Spinal cord (tissue), 10 donors: Measurements from ENCODE around the gene NUP93. TPM values are rescaled to one million over a fixed set of nuclear protein-coding genes. Genes with fewer than 3 reads are reported as not detected.

ENCODE experiments used
- DNase-seq, 6 donors: peaks; one replicate each; pipeline versions ENCODE4 v3.0.0 to v3.0.0-alpha.2; 2013 to 2015; ENCODE audit warnings: low spot score in 6 of 6, low read depth in 4 of 6
- H3K27ac ChIP-seq: one replicate; pipeline ENCODE4 v1.5.1; 2013; ENCODE audit warnings: low read depth, low read length, control low read depth
- H3K27me3 ChIP-seq: one replicate; pipeline ENCODE4 v1.6.1; 2013; ENCODE audit warnings: low read length; ENCODE audit not compliant: control insufficient read depth, insufficient read depth
- H3K36me3 ChIP-seq: one replicate; pipeline ENCODE4 v1.6.1; 2013; ENCODE audit warnings: low read length; ENCODE audit not compliant: control insufficient read depth, insufficient read depth
- H3K4me1 ChIP-seq: one replicate; pipeline ENCODE4 v1.6.1; 2013; ENCODE audit warnings: low read length; ENCODE audit not compliant: control insufficient read depth, insufficient read depth
- H3K4me3 ChIP-seq: one replicate; pipeline ENCODE4 v1.5.1; 2013; ENCODE audit warnings: low read depth, low read length, control low read depth
- H3K9me3 ChIP-seq: one replicate; pipeline ENCODE4 v1.6.1; 2013; ENCODE audit warnings: low read length; ENCODE audit not compliant: control insufficient read depth, insufficient read depth
- WGBS: methylation state at CpG from one replicate; pipeline ENCODE4 v1.1.5; 2013; ENCODE audit warnings: missing lambda C conversion rate; ENCODE audit not compliant: insufficient coverage; 5-methylcytosine and 5-hydroxymethylcytosine counted together
- polyA plus RNA-seq, 2 donors: library from polyadenylated mRNA; unstranded; fragments of 120-200 nt; gene quantifications; one replicate each; pipeline ENCODE4 v1.2.1, GENCODE V29; 2013; ENCODE audit not compliant: insufficient read length in 2 of 2
- total RNA-seq, 2 donors: library from RNA; depleted of rRNA in 1 of 2; stranded (reverse); fragments of 120-200 nt in 1 of 2; fragments of >200 nt in 1 of 2; gene quantifications; one replicate each; pipeline versions ENCODE4 v1.2.3 to v1.2.4, GENCODE V29; 2013 to 2014
- donor health status: healthy.

The NUP93 gene
- total and polyA plus RNA-seq, 4 donors, result 103 to 128 (median 121) TPM

DNA sequence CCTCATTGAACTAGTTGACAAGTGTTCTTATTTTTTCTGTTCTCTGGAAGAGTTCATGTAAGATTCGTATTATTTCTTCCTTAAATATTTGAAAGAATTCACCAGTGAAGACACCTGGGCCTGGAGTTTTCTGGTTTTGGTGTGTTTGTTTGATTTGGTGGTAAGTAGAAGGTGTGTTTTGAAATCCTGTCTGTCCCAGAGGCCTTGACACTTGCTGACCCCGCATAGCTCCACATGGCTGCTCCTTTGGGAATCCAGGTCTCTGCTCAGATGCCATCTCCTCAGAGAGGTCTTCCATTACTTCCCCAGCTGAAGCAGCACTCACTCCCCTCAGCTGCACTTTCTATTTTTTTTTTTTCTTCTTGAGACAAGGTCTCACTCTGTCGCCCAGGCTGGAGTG is 5.7 kb upstream of the NUP93 start:
- no peak for DNase-seq
- Histone ChIP-seq H3K36me3 (no peaks in the 10 kb centered on the region), H3K27me3 (no peaks in the 10 kb centered on the region), H3K4me1 (peaks cover 4% of the 10 kb centered on the region), H3K27ac (no peak overlapping the region), H3K9me3 (no peaks in the 10 kb centered on the region), H3K4me3 (no peak overlapping the region)
- WGBS, result 83% methylated on average over 2 of the region's 3 CpGs

DNA sequence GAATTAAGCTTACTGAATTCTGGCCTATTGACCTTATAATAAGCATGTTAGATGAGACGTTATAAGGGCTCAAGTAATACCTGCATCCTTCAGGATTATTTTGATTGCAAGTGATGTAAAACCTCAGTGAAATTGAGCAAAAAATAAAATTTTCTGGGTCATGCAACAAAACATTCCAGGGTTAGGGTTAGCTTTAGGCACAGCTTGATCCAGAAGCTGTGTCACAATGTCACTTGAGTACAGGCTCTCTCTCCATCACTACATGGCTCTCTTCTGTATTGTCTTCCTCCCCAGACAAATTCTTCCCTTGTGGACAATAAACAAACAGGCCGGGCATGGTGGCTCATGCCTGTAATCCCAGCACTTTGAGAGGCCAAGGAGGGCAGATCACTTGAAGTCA is 3.6 kb upstream of the NUP93 start:
- Histone ChIP-seq H3K4me3 (no peak overlapping the region), H3K27me3 (no peaks in the 10 kb centered on the region), H3K27ac (no peak overlapping the region), H3K9me3 (no peaks in the 10 kb centered on the region), H3K4me1 (peaks cover 12% of the 10 kb centered on the region), H3K36me3 (no peaks in the 10 kb centered on the region)
- 40% methylated on average over 1 of the region's 2 CpGs for WGBS
- no peak for DNase-seq

DNA sequence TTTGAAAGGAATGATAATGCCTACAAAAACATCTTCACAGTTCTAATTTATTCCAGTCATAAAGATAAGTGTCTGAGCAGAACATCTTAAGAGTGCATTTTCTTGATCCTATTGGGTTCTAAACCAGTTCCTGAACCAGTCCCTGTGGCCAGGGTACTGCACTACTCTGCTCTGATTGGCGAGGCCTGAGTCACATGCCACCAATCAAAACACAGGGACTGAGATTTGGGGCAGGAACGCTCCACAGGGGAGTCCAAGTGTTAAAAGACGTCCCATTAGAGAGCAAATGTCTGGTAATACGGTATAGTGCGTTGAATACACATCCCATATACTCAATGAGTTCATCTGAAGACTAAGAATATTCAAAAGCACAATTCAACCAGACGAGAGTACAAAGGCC is 3.0 kb upstream of the NUP93 start:
- Histone ChIP-seq H3K4me1 (peaks cover 12% of the 10 kb centered on the region), H3K9me3 (no peaks in the 10 kb centered on the region), H3K36me3 (no peaks in the 10 kb centered on the region), H3K4me3 (no peak overlapping the region), H3K27me3 (no peaks in the 10 kb centered on the region), H3K27ac (no peak overlapping the region)
- no peak for DNase-seq
- 100% methylated on average over 1 of the region's 6 CpGs for WGBS

DNA sequence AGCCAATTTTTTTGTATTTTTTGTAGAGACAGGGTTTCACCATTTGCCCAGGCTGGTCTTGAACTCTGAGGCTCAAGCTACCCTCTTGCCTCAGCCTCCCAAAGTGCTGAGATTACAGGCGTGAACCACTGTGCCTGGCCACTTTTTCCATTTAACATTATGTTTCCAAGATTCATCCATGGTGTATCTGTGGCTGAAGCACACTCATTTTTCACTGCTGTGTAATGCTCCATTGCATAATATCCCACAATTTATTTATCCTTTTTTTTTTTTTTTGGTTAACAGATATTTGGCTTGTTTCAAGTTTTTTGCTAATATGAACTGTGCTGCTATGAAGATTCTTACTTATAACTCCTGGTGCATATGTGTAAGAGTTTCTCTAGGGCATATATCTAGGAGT is 1.9 kb upstream of the NUP93 start:
- H3K27ac ChIP-seq, result no peak overlapping the region
- no peaks in the 10 kb centered on the region for H3K36me3 ChIP-seq
- no peak for DNase-seq
- H3K4me3 ChIP-seq, result no peak overlapping the region
- no peaks in the 10 kb centered on the region for H3K27me3 ChIP-seq
- peaks cover 12% of the 10 kb centered on the region for H3K4me1 ChIP-seq
- 100% methylated on average over 1 of the region's 1 CpG for WGBS
- no peaks in the 10 kb centered on the region for H3K9me3 ChIP-seq

DNA sequence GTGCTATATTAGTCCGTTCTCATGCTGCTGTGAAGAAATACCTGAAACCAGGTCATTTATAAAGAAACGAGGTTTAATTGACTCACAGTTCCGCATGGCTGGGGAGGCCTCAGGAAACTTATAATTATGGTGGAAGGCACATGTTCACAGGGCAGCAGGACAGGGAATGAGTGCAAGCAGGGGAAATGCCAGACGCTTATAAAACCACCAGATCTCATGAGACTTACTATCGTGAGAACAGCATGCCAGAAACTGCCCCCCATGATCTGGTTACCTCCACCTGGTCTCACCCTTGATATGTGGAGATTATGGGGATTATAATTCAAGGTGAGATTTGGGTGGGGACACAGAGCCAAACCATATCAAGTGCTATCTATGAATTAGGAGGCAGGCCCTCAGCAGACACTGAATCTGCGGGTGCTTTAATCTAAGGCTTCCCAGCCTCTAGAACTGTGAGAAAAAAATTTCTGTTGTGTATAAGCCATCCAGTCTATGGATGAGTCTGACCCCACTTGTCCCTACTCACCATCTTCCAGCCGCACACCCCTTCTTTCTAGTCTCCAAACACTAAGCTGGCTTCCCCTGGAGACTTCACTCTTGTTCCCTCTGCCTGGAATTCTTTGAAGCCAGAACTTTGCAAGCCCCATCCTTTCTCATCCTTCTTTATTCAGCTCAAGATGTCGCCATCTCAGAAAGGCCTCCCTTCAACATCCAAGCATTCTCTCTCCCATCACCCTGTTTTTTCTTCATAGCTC is 772 bp upstream of the NUP93 start:
- Histone ChIP-seq H3K4me3 (peak overlapping the region; percentile 91), H3K27ac (peak overlapping the region; percentile 83), H3K36me3 (no peaks in the 10 kb centered on the region), H3K9me3 (no peaks in the 10 kb centered on the region), H3K4me1 (peaks cover 12% of the 10 kb centered on the region), H3K27me3 (no peaks in the 10 kb centered on the region)
- 43% methylated on average over 4 of the region's 8 CpGs for WGBS
- peak in 3 of 6 donors; percentile 7 to 33 (median 9) for DNase-seq

DNA sequence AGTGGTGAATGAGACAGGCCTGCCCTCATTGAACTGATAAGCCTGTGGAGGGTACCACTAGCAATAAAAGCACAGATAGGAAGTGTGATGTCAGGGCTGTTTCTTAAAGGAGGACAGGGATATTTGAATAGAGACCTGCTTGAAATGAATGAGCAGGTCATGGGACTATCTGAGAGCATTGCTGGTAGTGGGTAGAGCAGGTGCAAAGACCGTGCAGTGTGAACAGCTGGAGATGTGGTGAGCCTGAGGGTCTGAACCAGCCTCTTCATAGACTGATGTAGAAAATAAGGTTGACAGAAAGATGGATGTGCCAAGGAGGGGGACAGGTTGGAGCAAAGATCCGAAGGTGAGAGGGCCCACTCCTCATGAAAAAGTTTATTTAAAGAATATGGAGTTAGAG is 2.4 kb downstream of the NUP93 start:
- no peak for DNase-seq
- no peaks in the 10 kb centered on the region for H3K27me3 ChIP-seq
- peaks cover 3% of the 10 kb centered on the region for H3K36me3 ChIP-seq
- 92% methylated on average over 2 of the region's 2 CpGs for WGBS
- H3K9me3 ChIP-seq, result no peaks in the 10 kb centered on the region
- no peak overlapping the region for H3K27ac ChIP-seq
- H3K4me3 ChIP-seq, result no peak overlapping the region
- peaks cover 12% of the 10 kb centered on the region for H3K4me1 ChIP-seq

DNA sequence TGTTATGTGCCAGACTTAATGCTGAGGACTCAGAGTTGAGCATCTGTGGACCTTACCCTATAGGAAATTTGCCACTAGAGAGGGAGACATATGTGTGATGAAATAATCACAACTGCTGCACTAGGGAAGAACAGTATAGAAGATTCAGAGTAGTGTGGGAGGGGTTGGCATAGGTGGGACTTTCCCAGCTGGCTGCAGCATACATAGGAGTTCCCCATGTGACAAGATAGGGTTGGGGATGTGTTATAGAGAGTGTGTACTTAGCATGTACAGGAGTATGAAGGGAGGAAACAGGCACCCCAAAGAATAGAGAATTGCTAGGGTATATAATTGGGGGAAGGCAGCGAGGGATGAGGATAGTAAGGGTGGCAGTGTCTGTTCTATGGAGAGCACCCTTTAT is 2.9 kb downstream of the NUP93 start:
- no peak for DNase-seq
- H3K36me3 ChIP-seq, result peaks cover 3% of the 10 kb centered on the region
- no peak overlapping the region for H3K4me3 ChIP-seq
- peaks cover 14% of the 10 kb centered on the region for H3K4me1 ChIP-seq
- no peaks in the 10 kb centered on the region for H3K9me3 ChIP-seq
- 100% methylated on average over 1 of the region's 1 CpG for WGBS
- no peak overlapping the region for H3K27ac ChIP-seq
- no peaks in the 10 kb centered on the region for H3K27me3 ChIP-seq

DNA sequence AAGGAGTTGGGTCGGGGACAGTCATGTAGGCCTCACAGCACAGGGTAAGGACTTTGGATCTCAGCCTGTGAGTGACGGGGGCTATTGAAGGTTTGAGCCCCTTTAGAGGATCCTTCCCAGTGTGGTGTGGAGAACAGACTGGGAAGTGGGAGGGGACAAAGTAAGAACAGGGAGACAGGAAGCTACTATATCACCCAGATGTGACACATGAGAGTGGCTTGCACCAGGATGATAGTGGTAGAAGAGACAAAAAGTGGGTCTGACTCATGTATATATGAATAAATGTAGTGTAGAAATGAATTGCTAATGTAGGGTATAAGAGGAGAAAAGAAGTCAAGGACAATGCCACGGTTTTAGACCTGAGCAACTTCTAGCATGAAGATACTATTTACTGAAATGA is 4.5 kb downstream of the NUP93 start:
- H3K36me3 ChIP-seq, result peaks cover 3% of the 10 kb centered on the region
- no peaks in the 10 kb centered on the region for H3K27me3 ChIP-seq
- DNase-seq, result no peak
- peaks cover 11% of the 10 kb centered on the region for H3K4me1 ChIP-seq
- H3K9me3 ChIP-seq, result no peaks in the 10 kb centered on the region
- no peak overlapping the region for H3K27ac ChIP-seq
- WGBS, result 100% methylated on average over 2 of the region's 3 CpGs
- H3K4me3 ChIP-seq, result no peak overlapping the region

DNA sequence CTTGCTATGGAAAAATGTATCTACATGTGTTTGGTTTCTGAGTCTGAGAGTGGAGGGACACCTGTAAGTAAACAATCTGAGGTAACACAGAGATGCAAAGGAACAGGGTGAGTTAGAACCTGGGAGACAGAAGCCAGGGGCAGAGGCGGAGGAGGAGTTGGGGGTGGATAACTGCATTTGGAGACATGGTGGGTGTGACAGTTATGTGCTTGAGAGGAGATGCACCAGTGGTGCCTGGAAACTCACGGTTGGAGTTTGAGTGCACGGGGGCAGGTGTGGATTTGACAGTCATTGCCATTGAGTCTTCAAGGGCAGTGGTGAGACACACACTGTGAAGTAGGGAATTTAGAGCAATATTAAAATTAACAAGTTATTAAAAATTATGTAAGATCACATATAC is 6.5 kb downstream of the NUP93 start:
- WGBS, result 100% methylated on average over 3 of the region's 3 CpGs
- Histone ChIP-seq H3K36me3 (peaks cover 3% of the 10 kb centered on the region), H3K27me3 (no peaks in the 10 kb centered on the region), H3K27ac (no peak overlapping the region), H3K4me3 (no peak overlapping the region), H3K4me1 (peaks cover 5% of the 10 kb centered on the region), H3K9me3 (no peaks in the 10 kb centered on the region)
- DNase-seq, result no peak

DNA sequence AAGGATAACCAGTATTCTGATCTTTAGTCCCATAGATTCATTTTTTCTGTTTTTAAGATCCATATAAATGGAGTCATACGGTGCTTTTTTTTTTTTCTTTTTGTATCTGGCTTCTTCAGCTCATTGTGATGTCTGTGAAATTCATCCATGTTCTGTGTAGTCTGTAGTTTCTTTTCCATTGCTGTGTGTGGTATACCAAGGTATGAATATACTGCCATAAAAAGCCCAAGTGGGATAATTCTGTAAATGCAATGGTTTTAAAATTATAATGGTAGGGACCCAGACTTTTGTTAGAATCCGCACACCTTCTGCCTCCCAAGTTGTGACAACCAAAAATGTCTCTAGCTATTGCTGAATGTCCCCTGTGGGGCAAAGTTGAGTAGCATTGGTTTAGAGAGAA is 7.6 kb downstream of the NUP93 start:
- WGBS, result 100% methylated on average over 1 of the region's 2 CpGs
- no peak for DNase-seq
- Histone ChIP-seq H3K9me3 (no peaks in the 10 kb centered on the region), H3K4me1 (peaks cover 5% of the 10 kb centered on the region), H3K36me3 (peaks cover 3% of the 10 kb centered on the region), H3K27ac (no peak overlapping the region), H3K27me3 (no peaks in the 10 kb centered on the region), H3K4me3 (no peak overlapping the region)
